GM18498 (cell line): Measurements from ENCODE around the gene SUPT20H.
A peak's percentile ranks its signal among the peaks of the same experiment; 100 is the strongest.
"Not testable (repeated sequence)": the region's sequence is repeated elsewhere in the genome, so short reads cannot be mapped to it uniquely, and the experiment has no call there.

Experiments
- ATAC-seq: cut with Tn5 transposase; IDR thresholded peaks from one replicate; pipeline ENCODE4 v1.9.1; 2021; ENCODE audit warnings: mild to moderate bottlenecking, moderate library complexity; ENCODE audit not compliant: unreplicated experiment

Gene SUPT20H

DNA sequence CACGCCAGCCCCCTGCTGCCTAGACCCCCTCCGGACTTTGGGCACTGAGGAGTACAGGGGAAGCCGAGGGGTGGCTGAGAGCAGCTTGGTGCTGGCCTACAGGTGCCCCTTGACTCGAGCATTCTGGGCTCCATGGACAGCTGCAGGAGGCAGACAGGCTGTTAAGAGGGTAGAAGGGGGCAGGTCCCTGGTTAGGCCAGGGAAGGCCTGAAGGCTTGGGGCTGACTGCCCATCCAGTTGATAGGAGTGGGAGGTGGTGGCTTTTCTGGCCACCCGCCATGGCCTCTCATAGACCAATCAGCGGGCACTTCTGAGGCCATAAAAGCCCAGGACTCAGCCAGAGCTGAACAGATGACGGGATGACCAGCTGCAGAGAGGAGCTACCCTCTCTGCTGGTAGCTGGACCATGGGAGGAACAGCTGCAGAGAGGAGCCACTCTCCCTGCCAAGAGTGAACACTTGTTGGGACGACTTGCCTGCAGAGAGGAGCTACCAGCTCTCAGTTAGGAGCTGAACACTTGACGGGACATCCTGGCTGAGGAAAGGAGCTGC is 10.7 kb upstream of the SUPT20H start:
- ATAC-seq, result no peak

- ATAC-seq, result no peak
Measured at GRCh38 chr13:37069597-37070103, 10.2 kb upstream of the SUPT20H start.

GRCh38 chr13:37068962-37069361 is 9.5 kb upstream of the SUPT20H start:
- no peak for ATAC-seq

- ATAC-seq, result peak; percentile 53
Measured at GRCh38 chr13:37067874-37068273, 8.4 kb upstream of the SUPT20H start.

DNA sequence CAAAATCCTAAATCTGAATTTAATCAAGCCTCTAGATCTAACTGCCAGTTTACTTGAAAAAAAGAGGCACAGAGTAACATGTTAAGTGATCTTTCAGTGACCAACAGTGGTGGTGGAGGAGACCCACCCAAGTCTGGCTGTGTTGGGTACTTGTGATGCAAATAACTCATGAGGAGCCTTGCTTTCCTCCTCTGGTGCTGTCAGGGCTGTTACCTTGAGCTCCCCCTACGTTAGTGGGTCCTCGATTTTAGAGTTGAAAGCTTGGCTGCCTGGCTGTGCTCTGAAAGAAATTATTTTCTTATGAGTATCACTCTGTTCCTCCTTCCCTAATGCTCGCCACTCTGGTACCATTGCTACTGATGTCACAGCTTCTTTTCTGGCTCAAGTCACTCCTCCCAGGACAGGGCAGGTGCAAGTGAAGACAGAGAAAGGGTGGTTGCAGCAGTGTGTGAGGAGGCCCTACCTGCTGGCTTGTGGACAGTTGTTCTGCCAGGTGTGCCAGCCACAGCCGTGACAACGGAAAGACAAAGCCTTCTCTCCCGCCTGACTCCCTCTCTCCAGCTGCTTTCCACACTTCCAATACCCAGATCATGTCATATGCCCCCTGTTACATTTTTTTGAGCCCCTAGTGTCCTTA is 6.5 kb upstream of the SUPT20H start:
- ATAC-seq, result no peak

DNA sequence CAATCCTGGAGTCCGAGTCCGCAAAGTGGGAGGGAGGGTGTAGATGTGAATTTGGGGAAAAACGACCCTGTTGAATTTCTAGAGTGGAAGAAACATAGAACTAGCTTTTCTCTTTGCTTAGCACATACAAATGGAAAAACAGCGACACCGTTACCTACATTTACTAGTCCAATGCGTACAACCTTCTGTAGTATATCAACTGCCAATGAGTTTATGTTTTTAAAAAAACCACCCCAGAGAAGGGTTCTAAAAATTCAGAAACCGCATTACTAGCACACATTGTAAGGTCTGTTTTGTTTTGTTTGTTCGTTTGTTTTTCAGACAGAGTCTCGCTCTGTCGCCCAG is 332 bp upstream of the SUPT20H start:
- peak; percentile 30 for ATAC-seq

- ATAC-seq, result not testable (repeated sequence)
Measured at GRCh38 chr13:37056228-37056627, 3.3 kb downstream of the SUPT20H start.

DNA sequence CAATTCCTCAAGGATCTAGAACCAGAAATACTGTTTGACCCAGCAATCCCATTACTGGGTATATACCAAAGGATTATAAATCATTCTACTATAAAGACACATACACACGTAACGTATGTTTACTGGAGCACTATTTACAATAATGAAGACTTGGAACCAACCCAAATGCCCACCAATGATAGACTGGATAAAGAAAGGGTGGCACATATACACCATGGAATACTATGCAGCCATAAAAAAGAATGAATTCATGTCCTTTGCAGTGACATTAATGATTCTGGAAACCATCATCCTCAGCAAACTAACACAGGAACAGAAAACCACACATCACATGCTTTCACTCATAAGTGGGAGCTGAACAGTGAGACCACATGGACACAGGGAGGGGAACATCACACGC is 6.4 kb downstream of the SUPT20H start:
- not testable (repeated sequence) for ATAC-seq

DNA sequence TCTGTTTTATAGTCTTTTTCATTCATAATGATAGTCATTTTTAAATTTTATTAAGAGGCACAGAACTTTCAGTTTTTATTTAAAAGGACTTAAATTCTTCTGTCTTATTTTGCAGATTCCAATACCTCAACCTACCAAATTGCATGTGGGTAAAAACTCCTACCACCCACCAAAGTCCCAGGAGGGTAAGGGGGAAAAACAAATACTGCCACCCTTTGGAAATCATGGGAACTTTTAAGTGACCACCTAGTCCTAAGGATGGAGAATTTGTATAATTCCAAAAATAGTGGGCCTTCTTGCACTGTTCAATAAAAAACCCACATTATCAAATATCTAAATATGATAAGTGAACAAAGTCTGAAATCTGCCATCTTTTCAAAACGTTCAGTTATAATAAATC is 9.7 kb downstream of the SUPT20H start:
- no peak for ATAC-seq

DNA sequence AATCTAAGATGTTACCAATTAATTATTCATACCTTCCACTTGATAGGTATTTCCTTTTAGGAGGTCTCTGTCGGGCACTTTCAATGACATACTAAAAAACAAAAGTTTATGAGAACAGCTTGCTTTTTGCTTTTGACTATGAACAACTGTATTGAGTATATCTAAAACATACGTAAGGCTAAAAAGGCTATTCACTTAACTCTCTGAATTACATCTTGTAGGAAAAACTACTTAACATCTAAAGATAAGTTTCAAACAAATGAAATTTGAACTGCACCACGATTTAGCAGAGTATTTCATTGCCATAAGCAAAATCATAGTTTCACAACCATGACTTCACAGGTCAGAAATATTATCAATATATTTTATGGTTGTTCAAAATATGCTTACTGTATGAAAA is 11.6 kb downstream of the SUPT20H start:
- ATAC-seq, result no peak

DNA sequence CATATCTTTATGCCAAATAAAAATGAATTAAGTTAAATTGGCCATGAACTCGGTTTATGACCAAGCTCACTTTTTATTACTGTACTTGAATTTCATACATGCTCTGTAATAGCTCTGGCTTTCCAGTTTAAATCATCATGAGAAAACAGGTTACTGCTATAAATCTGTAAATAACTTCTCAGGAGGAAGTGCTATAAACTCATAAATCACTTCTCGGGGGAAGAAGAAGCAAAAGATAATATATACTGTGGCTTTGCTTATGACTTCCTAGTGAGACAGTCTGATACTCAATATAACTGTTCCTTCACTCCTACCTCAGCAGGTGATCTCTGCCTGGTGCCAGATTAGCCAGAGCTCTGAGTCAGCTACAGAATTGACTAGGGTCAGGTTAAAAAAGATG is 12.5 kb downstream of the SUPT20H start:
- ATAC-seq, result no peak

DNA sequence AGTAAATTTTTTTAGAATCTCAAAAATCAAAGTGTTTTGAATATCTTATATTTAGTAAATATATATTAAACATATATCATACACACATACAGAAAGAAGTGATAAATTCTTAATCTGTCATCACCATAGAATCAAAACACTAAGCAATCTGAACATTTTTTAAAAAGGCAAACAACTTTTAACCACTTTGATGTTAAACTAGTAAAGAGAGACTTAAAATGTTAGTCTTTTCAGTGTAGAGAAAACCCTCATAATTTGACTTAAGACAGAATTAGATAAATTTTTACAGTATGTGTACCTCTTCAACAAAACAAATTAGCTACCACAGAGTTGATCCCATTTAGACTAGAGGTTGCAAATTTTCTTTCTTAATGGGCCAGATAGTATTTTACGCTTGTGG is 13.4 kb downstream of the SUPT20H start:
- ATAC-seq, result no peak

- ATAC-seq, result no peak
Measured at GRCh38 chr13:37040789-37041188, 18.7 kb downstream of the SUPT20H start.

DNA sequence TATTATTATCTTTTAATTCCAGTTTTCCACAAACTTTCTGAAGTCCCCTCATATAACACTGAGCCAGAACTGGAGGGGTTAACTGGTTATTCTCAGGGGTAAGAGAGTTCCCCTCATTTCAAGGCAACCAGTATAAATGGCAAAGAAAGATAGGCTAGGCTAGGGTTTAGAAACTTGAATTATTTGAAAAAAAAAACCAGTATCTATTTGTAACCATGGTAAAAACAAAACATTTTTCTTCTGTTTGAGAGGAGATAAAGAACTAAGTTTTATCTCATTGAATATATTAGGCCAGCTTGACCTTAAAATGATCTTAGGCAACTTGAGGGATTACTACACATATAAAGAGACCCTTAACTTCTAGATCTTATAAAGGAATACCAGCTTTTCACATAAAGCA is 19.6 kb downstream of the SUPT20H start:
- no peak for ATAC-seq

DNA sequence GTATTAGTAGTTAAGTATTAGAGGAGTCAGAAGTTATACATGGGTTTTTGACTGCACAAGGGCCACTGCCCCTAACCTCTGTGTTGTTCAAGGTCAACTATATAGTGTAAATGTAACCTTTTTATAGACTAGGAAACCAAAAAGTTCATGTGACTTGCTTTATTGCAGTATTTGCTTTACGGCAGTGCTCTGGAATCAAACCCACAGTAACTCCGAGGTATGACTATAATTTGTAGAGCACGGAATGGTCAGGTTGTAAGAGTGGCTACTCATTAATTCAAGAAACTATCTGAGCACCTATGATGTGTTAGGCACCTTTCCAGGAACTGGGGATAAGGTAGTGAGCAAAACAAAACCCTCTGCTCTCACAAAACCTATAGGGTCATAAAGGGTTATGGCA is 22.2 kb downstream of the SUPT20H start:
- no peak for ATAC-seq

DNA sequence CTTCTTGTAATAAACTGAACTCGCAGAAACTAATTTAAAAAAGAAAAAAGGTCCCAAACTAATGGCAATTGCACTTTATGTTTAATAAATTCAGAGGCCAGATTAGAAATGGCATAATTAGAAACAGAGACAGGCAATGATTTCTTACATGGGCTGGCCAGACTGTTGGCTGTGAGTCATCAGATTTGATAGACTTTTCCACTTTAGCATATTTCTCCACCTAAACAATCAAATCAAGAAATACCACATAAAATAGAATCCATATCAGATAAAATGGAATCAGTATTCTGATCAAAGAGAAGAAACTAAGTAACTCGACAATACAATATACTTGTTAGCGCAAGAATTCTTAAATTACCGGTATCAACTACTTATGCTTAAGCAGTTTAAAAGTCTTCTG is 29.9 kb downstream of the SUPT20H start:
- ATAC-seq, result no peak

GRCh38 chr13:37027639-37028038 is 31.8 kb downstream of the SUPT20H start:
- no peak for ATAC-seq

- no peak for ATAC-seq
Measured at GRCh38 chr13:37026771-37027170, 32.7 kb downstream of the SUPT20H start.

DNA sequence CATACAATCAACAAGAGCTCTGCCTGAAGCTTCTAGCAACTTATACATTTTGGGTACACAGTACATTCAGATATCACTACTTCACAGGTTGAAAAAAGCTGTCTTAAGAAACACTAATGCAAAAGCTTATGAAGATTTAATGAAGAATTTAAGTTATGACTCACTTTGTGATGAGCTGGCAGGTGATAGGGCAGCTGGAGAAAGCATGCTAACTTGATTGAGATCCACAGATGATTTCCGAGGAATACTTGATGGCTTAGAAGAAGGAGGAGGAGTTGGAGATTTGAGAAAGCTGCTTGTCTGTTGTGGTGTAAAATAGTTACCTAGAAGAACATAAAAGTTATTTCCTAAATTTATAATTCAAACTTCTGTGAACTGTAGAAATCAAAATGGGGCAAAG is 35.6 kb downstream of the SUPT20H start:
- ATAC-seq, result no peak

- ATAC-seq, result no peak
Measured at GRCh38 chr13:37014609-37015008, 44.9 kb downstream of the SUPT20H start.

GRCh38 chr13:37011788-37012187 is 47.7 kb downstream of the SUPT20H start:
- ATAC-seq, result no peak

- no peak for ATAC-seq
Measured at GRCh38 chr13:37011002-37011401, 48.5 kb downstream of the SUPT20H start.

GRCh38 chr13:37010424-37010823 is 49.1 kb downstream of the SUPT20H start:
- no peak for ATAC-seq
